ENCODE results near the gene CNKSR3.

- TF ChIP-seq CTCF (IDR thresholded peaks at IDR 0.05) = peak in 1 of 6 experiments; percentile 2
- TF ChIP-seq POLR2A (IDR thresholded peaks at IDR 0.05) = peak in 1 of 2 donors; percentile 20
Observed at GRCh38 chr6:154509421-154510143, 903 bp downstream of the CNKSR3 start.

Measured in thyroid gland (tissue), 4 donors.